Eye (tissue), 1 donor: ENCODE measurements around the gene LIME1.
A peak's percentile ranks its signal among the peaks of the same experiment; 100 is the strongest.

Experiments
- DNase-seq: peaks from one replicate; pipeline ENCODE4 v3.0.0-alpha.2; 2015

The LIME1 gene

GRCh38 chr20:63697357-63697867 is 39.1 kb upstream of the LIME1 start:
- DNase-seq, result no peak

- no peak for DNase-seq
Observed at GRCh38 chr20:63697868-63698545, 38.5 kb upstream of the LIME1 start.

GRCh38 chr20:63698739-63699465 is 37.6 kb upstream of the LIME1 start:
- DNase-seq, result no peak

GRCh38 chr20:63699466-63700198 is 36.8 kb upstream of the LIME1 start:
- DNase-seq, result no peak

GRCh38 chr20:63700199-63701050 is 36.0 kb upstream of the LIME1 start:
- no peak for DNase-seq

GRCh38 chr20:63701051-63701328 is 35.5 kb upstream of the LIME1 start:
- no peak for DNase-seq

GRCh38 chr20:63701329-63702035 is 35.0 kb upstream of the LIME1 start:
- no peak for DNase-seq

- DNase-seq, result no peak
Observed at GRCh38 chr20:63702036-63702665, 34.3 kb upstream of the LIME1 start.

- DNase-seq, result no peak
Observed at GRCh38 chr20:63702751-63703470, 33.6 kb upstream of the LIME1 start.

- DNase-seq, result no peak
Observed at GRCh38 chr20:63703471-63703975, 32.9 kb upstream of the LIME1 start.

GRCh38 chr20:63703976-63704748 is 32.3 kb upstream of the LIME1 start:
- no peak for DNase-seq

GRCh38 chr20:63704749-63705117 is 31.7 kb upstream of the LIME1 start:
- no peak for DNase-seq

GRCh38 chr20:63705232-63706026 is 31.0 kb upstream of the LIME1 start:
- DNase-seq, result no peak

GRCh38 chr20:63706027-63706695 is 30.3 kb upstream of the LIME1 start:
- DNase-seq, result no peak

- DNase-seq, result no peak
Observed at GRCh38 chr20:63706852-63707557, 29.5 kb upstream of the LIME1 start.

- DNase-seq, result peak; percentile 94
Observed at GRCh38 chr20:63707558-63708300, 28.7 kb upstream of the LIME1 start, which contains the start of the genes ARFRP1 and ZGPAT. ARFRP1 (minus strand) TSS chr20:63707976; CDS start chr20:63707091, 885 bp downstream. ZGPAT (plus strand) TSS chr20:63708039; CDS start chr20:63708581, 542 bp downstream.
